Measurements from ENCODE around the gene MARCHF10. TPM values are rescaled to one million over a fixed set of nuclear protein-coding genes. Genes with fewer than 3 reads are reported as not detected.

The MARCHF10 gene
- total RNA-seq, 1 experiment from 2014 or later, result not detected

GRCh38 chr17:62665599-62665998, 142.5 kb downstream of the MARCHF10 start:
- ATAC-seq (no peak), DNase-seq (ENCODE audit: low read depth, low spot score) (no peak)
- TF ChIP-seq SP1 (IDR thresholded peaks at IDR 0.05; ENCODE audit: low read depth) (no peak), ATF3 (IDR thresholded peaks at IDR 0.05) (no peak), POLR2A (IDR thresholded peaks at IDR 0.05; ENCODE audit: borderline replicate concordance, extremely low read depth, insufficient read depth, insufficient read length) (no peak), SRF (IDR thresholded peaks at IDR 0.05; ENCODE audit: low read depth) (no peak), ZFX (IDR thresholded peaks at IDR 0.05) (no peak), YY1 (IDR thresholded peaks at IDR 0.05; ENCODE audit: extremely low read depth, insufficient replicate concordance, low read depth, low read length) (no peak), EGR1 (IDR thresholded peaks at IDR 0.05; ENCODE audit: low read depth) (no peak), CEBPB (IDR thresholded peaks at IDR 0.05; ENCODE audit: low read depth) (no peak), EZH2 (IDR thresholded peaks at IDR 0.05) (no peak), FOSL1 (IDR thresholded peaks at IDR 0.05; ENCODE audit: low read depth) (no peak), SIN3A (IDR thresholded peaks at IDR 0.05; ENCODE audit: low read depth) (no peak)
- TF ChIP-seq, protein P1, sequence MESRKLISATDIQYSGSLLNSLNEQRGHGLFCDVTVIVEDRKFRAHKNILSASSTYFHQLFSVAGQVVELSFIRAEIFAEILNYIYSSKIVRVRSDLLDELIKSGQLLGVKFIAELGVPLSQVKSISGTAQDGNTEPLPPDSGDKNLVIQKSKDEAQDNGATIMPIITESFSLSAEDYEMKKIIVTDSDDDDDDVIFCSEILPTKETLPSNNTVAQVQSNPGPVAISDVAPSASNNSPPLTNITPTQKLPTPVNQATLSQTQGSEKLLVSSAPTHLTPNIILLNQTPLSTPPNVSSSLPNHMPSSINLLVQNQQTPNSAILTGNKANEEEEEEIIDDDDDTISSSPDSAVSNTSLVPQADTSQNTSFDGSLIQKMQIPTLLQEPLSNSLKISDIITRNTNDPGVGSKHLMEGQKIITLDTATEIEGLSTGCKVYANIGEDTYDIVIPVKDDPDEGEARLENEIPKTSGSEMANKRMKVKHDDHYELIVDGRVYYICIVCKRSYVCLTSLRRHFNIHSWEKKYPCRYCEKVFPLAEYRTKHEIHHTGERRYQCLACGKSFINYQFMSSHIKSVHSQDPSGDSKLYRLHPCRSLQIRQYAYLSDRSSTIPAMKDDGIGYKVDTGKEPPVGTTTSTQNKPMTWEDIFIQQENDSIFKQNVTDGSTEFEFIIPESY (IDR thresholded peaks at IDR 0.05; ENCODE audit: extremely low read depth, insufficient replicate concordance, low read length), result no peak
- TF ChIP-seq, protein P2, sequence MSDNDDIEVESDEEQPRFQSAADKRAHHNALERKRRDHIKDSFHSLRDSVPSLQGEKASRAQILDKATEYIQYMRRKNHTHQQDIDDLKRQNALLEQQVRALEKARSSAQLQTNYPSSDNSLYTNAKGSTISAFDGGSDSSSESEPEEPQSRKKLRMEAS (IDR thresholded peaks at IDR 0.05), result no peak
- intact Hi-C loops (cut with micrococcal nuclease), result no loop called here
- peaks cover 3 to 7% of the 10 kb centered on the region in 2 experiments; a peak in 3 of 4 replicates for H3K9me3 ChIP-seq (ENCODE audit: control insufficient read depth in 1 of 2, insufficient read depth in 1 of 2, low read depth in 1 of 2, low read length in 2 of 2)
- no peaks in the 10 kb centered on the region for H4K20me1 ChIP-seq (ENCODE audit: insufficient read depth)
- H3K27me3 ChIP-seq (ENCODE audit: insufficient read depth, low read length), result no peaks in the 10 kb centered on the region
- POLR2A ChIA-PET, result no interaction called here
- H3K4me2 ChIP-seq (ENCODE audit: low read length), result no peak overlapping the region
- H2AFZ ChIP-seq (ENCODE audit: low read depth, low read length, poor library complexity, severe bottlenecking), result no peak overlapping the region
- no peak overlapping the region for H3K4me3 ChIP-seq (replicated peaks in 1 of 2; ENCODE audit: low read depth in 1 of 2, low read length in 2 of 2)
- H3K9me2 ChIP-seq (ENCODE audit: insufficient read depth), result no peaks in the 10 kb centered on the region
- CTCF ChIA-PET, result no interaction called here
- H3K27ac ChIP-seq (ENCODE audit: low read depth, low read length), result no peak overlapping the region
- no TSS peak for BruUV-seq (replicated peaks)
- no peak overlapping the region for H3K9ac ChIP-seq (ENCODE audit: low read length)
- no peaks in the 10 kb centered on the region for H3K36me3 ChIP-seq (ENCODE audit: control insufficient read depth in 1 of 2, insufficient read depth in 2 of 2, low read length in 2 of 2)
- RAD21 ChIA-PET (ENCODE audit: low non-redundant PET in 1 of 2, low total read pairs in 2 of 2, uncharacterized antibody in 2 of 2, unreplicated experiment in 2 of 2), result no interaction called here
- H3K4me1 ChIP-seq (ENCODE audit: control insufficient read depth in 1 of 2, insufficient read depth in 2 of 2, low read length in 2 of 2), result no peaks in the 10 kb centered on the region
- H3K79me2 ChIP-seq (ENCODE audit: insufficient read depth, low read length), result no peaks in the 10 kb centered on the region
